Esophagus squamous epithelium (tissue), 4 donors: ENCODE data around the gene ASTN2.

Experiments used
- POLR2A ChIP-seq, 4 donors: fragments of 450-650 bp; IDR thresholded peaks; one replicate each; pipeline ENCODE4 v1.6.1; 2017; ENCODE audit warnings: antibody characterized with exemption in 4 of 4, mild to moderate bottlenecking in 4 of 4, moderate library complexity in 3 of 4
- TF ChIP-seq, protein P1 (sequence below), 6 experiments: fragments of 450-650 bp in 4 of 6; fragments of 200-600 bp in 2 of 6; sonication (generic) in 2 of 6; IDR thresholded peaks; one replicate each; pipeline ENCODE4 v1.5.1; 2016 to 2019; ENCODE audit warnings: antibody characterized with exemption in 6 of 6, mild to moderate bottlenecking in 4 of 6, moderate library complexity in 4 of 6

GRCh38 chr9:116943970-116944369 lies 470.9 kb downstream of the ASTN2 start:
- TF ChIP-seq, protein P1, sequence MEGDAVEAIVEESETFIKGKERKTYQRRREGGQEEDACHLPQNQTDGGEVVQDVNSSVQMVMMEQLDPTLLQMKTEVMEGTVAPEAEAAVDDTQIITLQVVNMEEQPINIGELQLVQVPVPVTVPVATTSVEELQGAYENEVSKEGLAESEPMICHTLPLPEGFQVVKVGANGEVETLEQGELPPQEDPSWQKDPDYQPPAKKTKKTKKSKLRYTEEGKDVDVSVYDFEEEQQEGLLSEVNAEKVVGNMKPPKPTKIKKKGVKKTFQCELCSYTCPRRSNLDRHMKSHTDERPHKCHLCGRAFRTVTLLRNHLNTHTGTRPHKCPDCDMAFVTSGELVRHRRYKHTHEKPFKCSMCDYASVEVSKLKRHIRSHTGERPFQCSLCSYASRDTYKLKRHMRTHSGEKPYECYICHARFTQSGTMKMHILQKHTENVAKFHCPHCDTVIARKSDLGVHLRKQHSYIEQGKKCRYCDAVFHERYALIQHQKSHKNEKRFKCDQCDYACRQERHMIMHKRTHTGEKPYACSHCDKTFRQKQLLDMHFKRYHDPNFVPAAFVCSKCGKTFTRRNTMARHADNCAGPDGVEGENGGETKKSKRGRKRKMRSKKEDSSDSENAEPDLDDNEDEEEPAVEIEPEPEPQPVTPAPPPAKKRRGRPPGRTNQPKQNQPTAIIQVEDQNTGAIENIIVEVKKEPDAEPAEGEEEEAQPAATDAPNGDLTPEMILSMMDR (IDR thresholded peaks at IDR 0.05), result no peak
- TF ChIP-seq POLR2A (IDR thresholded peaks at IDR 0.05), result no peak
